H9 (cell line): ENCODE data around the gene CADPS2. TPM values are rescaled to one million over a fixed set of nuclear protein-coding genes. Genes with fewer than 3 reads are reported as not detected.

ENCODE experiments used
- DNase-seq: peaks from one replicate; pipeline ENCODE4 v3.0.0-alpha.2; 2017
- H2AFZ ChIP-seq: one replicate; pipeline ENCODE4 v1.6.1; 2013; ENCODE audit warnings: mild to moderate bottlenecking, low read length, control low read depth, moderate library complexity
- H2AK5ac ChIP-seq: 2 replicates; pipeline ENCODE4 v1.6.1; 2013; ENCODE audit warnings: low read length, control low read depth, mixed read lengths; ENCODE audit not compliant: insufficient read length
- H2BK120ac ChIP-seq: one replicate; pipeline ENCODE4 v1.6.1; 2013; ENCODE audit warnings: low read depth, mild to moderate bottlenecking, low read length, control low read depth, inconsistent platforms; ENCODE audit not compliant: poor library complexity, severe bottlenecking
- H2BK12ac ChIP-seq: 2 replicates; pipeline ENCODE4 v1.6.1; 2013; ENCODE audit warnings: low read length, control low read depth, mixed read lengths, low read depth; ENCODE audit not compliant: insufficient read length
- H2BK15ac ChIP-seq: 2 replicates; pipeline ENCODE4 v1.6.1; 2013; ENCODE audit warnings: low read depth, low read length, control low read depth
- H2BK20ac ChIP-seq: one replicate; pipeline ENCODE4 v1.6.1; 2013; ENCODE audit warnings: low read depth, mild to moderate bottlenecking, low read length, control low read depth, inconsistent platforms; ENCODE audit not compliant: poor library complexity, severe bottlenecking
- H2BK5ac ChIP-seq: 2 replicates; pipeline ENCODE4 v1.6.1; 2013; ENCODE audit warnings: low read length, control low read depth, mixed read lengths; ENCODE audit not compliant: insufficient read length
- H3K14ac ChIP-seq: 2 replicates; pipeline ENCODE4 v1.6.1; 2013; ENCODE audit warnings: low read length, control low read depth; ENCODE audit not compliant: insufficient read depth
- H3K18ac ChIP-seq: 2 replicates; pipeline ENCODE4 v1.6.1; 2013; ENCODE audit warnings: low read depth, mild to moderate bottlenecking, mixed read lengths, low read length, control low read depth; ENCODE audit not compliant: insufficient read length
- H3K23ac ChIP-seq: 2 replicates; pipeline ENCODE4 v1.6.1; 2013; ENCODE audit warnings: low read length, control low read depth, mixed read lengths, low read depth; ENCODE audit not compliant: insufficient read length
- H3K23me2 ChIP-seq: 2 replicates; pipeline ENCODE4 v1.6.1; 2013; ENCODE audit warnings: low read depth, mild to moderate bottlenecking, mixed read lengths, low read length, control low read depth; ENCODE audit not compliant: insufficient read length, poor library complexity, severe bottlenecking
- H3K27ac ChIP-seq: 2 replicates; pipeline ENCODE4 v1.5.1; 2013; ENCODE audit warnings: low read length, control low read depth, mixed read lengths, low read depth; ENCODE audit not compliant: insufficient read length
- H3K27me3 ChIP-seq: 2 replicates; pipeline ENCODE4 v1.6.1; 2013; ENCODE audit warnings: low read length, control low read depth, inconsistent platforms; ENCODE audit not compliant: insufficient read depth
- H3K4ac ChIP-seq: 2 replicates; pipeline ENCODE4 v1.6.1; 2013; ENCODE audit warnings: low read depth, mild to moderate bottlenecking, control low read depth, inconsistent platforms, low read length, moderate library complexity
- H3K4me1 ChIP-seq: 2 replicates; pipeline ENCODE4 v1.6.1; 2013; ENCODE audit warnings: low read length, control low read depth, inconsistent platforms; ENCODE audit not compliant: insufficient read depth
- H3K4me2 ChIP-seq: 2 replicates; pipeline ENCODE4 v1.6.1; 2013; ENCODE audit warnings: low read length, control low read depth, mixed read lengths; ENCODE audit not compliant: insufficient read length, insufficient read depth
- H3K56ac ChIP-seq: 2 replicates; pipeline ENCODE4 v1.6.1; 2013; ENCODE audit warnings: low read depth, mild to moderate bottlenecking, mixed read lengths, low read length, control low read depth; ENCODE audit not compliant: insufficient read length
- H3K79me1 ChIP-seq: 2 replicates; pipeline ENCODE4 v1.6.1; 2013; ENCODE audit warnings: low read depth, mild to moderate bottlenecking, moderate library complexity, low read length, control low read depth, inconsistent platforms; ENCODE audit not compliant: insufficient read depth, poor library complexity, severe bottlenecking
- H3K79me2 ChIP-seq: 2 replicates; pipeline ENCODE4 v1.6.1; 2013; ENCODE audit warnings: low read length, control low read depth, inconsistent platforms; ENCODE audit not compliant: insufficient read depth
- H3K9ac ChIP-seq: 2 replicates; pipeline ENCODE4 v1.6.1; 2013; ENCODE audit warnings: low read length, control low read depth, mixed read lengths; ENCODE audit not compliant: insufficient read length; ENCODE audit errors: extremely low read depth
- H3K9me3 ChIP-seq: one replicate; pipeline ENCODE4 v1.6.1; 2013; ENCODE audit warnings: low read depth, low read length, inconsistent platforms; ENCODE audit not compliant: control insufficient read depth
- H3T11ph ChIP-seq: one replicate; pipeline ENCODE4 v1.6.1; 2013; ENCODE audit warnings: mild to moderate bottlenecking, low read length, control low read depth, inconsistent platforms
- H4K20me1 ChIP-seq: one replicate; pipeline ENCODE4 v1.6.1; 2013; ENCODE audit not compliant: control insufficient read depth, insufficient read length, insufficient read depth
- H4K5ac ChIP-seq: 2 replicates; pipeline ENCODE4 v1.6.1; 2013; ENCODE audit warnings: low read depth, mild to moderate bottlenecking, mixed read lengths, low read length, control low read depth; ENCODE audit not compliant: insufficient read length
- H4K8ac ChIP-seq: replicated peaks from 2 replicates; pipeline ENCODE4 v1.6.1; 2013; ENCODE audit warnings: low read length, control low read depth, mixed read lengths, low read depth; ENCODE audit not compliant: insufficient read length
- H4K91ac ChIP-seq: 2 replicates; pipeline ENCODE4 v1.6.1; 2013; ENCODE audit warnings: low read depth, mild to moderate bottlenecking, moderate library complexity, mixed read lengths, low read length, control low read depth; ENCODE audit not compliant: insufficient read length
- H3K27ac Mint-ChIP-seq, 3 experiments: 2 replicates in 2 of 3; 3 replicates in 1 of 3; pipeline ENCODE4 v1.8.0; 2020 to 2021; ENCODE audit warnings: mixed read lengths in 3 of 3, mild to moderate bottlenecking in 1 of 3, moderate library complexity in 1 of 3
- H3K27me3 Mint-ChIP-seq: 2 replicates; pipeline ENCODE4 v1.8.0; 2021; ENCODE audit warnings: low read depth, mild to moderate bottlenecking, moderate library complexity, mixed read lengths
- H3K36me3 Mint-ChIP-seq, 3 experiments: 2 replicates in 2 of 3; 3 replicates in 1 of 3; pipeline ENCODE4 v1.8.0; 2020 to 2021; ENCODE audit warnings: low read depth in 3 of 3, mixed read lengths in 3 of 3; ENCODE audit not compliant: insufficient read depth in 1 of 3
- H3K4me1 Mint-ChIP-seq, 2 experiments: 2 replicates each; pipeline ENCODE4 v1.8.0; 2020; ENCODE audit warnings: mixed read lengths in 2 of 2
- H3K4me3 Mint-ChIP-seq, 2 experiments: 2 replicates in 1 of 2; 3 replicates in 1 of 2; pipeline ENCODE4 v1.8.0; 2020 to 2021; ENCODE audit warnings: mild to moderate bottlenecking in 2 of 2, mixed read lengths in 2 of 2, moderate library complexity in 1 of 2
- H3K9me3 Mint-ChIP-seq, 2 experiments: 2 replicates in 1 of 2; 3 replicates in 1 of 2; pipeline ENCODE4 v1.8.0; 2020; ENCODE audit warnings: mild to moderate bottlenecking in 2 of 2, mixed read lengths in 2 of 2, moderate library complexity in 1 of 2
- CTCF ChIP-seq: fragments of 200-600 bp; sonication (generic); conservative IDR thresholded peaks from 3 replicates; pipeline ENCODE4 v1.8.0; 2021; ENCODE audit warnings: antibody characterized with exemption, mild to moderate bottlenecking
- WGBS: extraction: QIAGEN DNeasy Blood & Tissue Kit; methylation state at CpG from one replicate; pipeline ENCODE4 v1.1.7; 2013; ENCODE audit warnings: missing lambda C conversion rate, low lambda C conversion rate, mixed read lengths; ENCODE audit not compliant: insufficient read length; ENCODE audit errors: extremely low coverage; 5-methylcytosine and 5-hydroxymethylcytosine counted together
- total RNA-seq: library from RNA; stranded (reverse); gene quantifications from 2 replicates; pipeline ENCODE4 v1.2.1, GENCODE V29; 2021

Gene CADPS2
- total RNA-seq, 1 experiment from 2014 or later: 7.1 TPM

GRCh38 chr7:122416336-122416735, 469.9 kb downstream of the CADPS2 start:
- no peak overlapping the region for H2BK12ac ChIP-seq
- H3K27me3 ChIP-seq: no peaks in the 10 kb centered on the region
- H3K4ac ChIP-seq: no peak overlapping the region
- no peaks in the 10 kb centered on the region for H3K79me2 ChIP-seq
- H4K8ac ChIP-seq: no peak overlapping the region
- no peak overlapping the region for H2BK20ac ChIP-seq
- no peaks in the 10 kb centered on the region for H3K9me3 ChIP-seq
- no peak overlapping the region for H2BK120ac ChIP-seq
- no peak for DNase-seq
- H3K4me2 ChIP-seq: no peak overlapping the region
- H3K23me2 ChIP-seq: no peaks in the 10 kb centered on the region
- H3K9me3 Mint-ChIP-seq: no peaks in the 10 kb centered on the region
- H2BK15ac ChIP-seq: no peak overlapping the region
- no CpG with 5 or more reads among the region's 2 CpGs for WGBS
- H3K4me3 Mint-ChIP-seq: no peak overlapping the region
- no peak overlapping the region for H2AK5ac ChIP-seq
- peaks cover 2% of the 10 kb centered on the region; the same call in 1 of the 2 replicates for H3K4me1 ChIP-seq
- no peak overlapping the region for H3K9ac ChIP-seq
- H3K27ac Mint-ChIP-seq: peak overlapping the region in 1 of 3 experiments; percentile 21; a peak in 2 of 7 replicates
- no peak overlapping the region for H3K56ac ChIP-seq
- H3K36me3 Mint-ChIP-seq: no peaks in the 10 kb centered on the region; a peak in 1 of 7 replicates
- H4K5ac ChIP-seq: no peak overlapping the region
- H3T11ph ChIP-seq: no peak overlapping the region
- no peak overlapping the region for H4K91ac ChIP-seq
- TF ChIP-seq CTCF: no peak
- no peaks in the 10 kb centered on the region for H3K27me3 Mint-ChIP-seq
- no peak overlapping the region for H3K18ac ChIP-seq
- H2BK5ac ChIP-seq: no peak overlapping the region
- peaks cover 30 to 34% of the 10 kb centered on the region in 2 experiments for H3K4me1 Mint-ChIP-seq
- H3K14ac ChIP-seq: no peak overlapping the region
- H3K79me1 ChIP-seq: no peaks in the 10 kb centered on the region
- no peak overlapping the region for H3K23ac ChIP-seq
- H4K20me1 ChIP-seq: no peaks in the 10 kb centered on the region
- H3K27ac ChIP-seq: no peak overlapping the region
- H2AFZ ChIP-seq: no peak overlapping the region
